GM12873 (cell line): ENCODE results near the gene SLC44A1.

Source experiments
- TF ChIP-seq, protein P1 (sequence below): IDR thresholded peaks from 2 replicates; pipeline ENCODE4 v1.5.1; 2012; ENCODE audit warnings: low read depth, mild to moderate bottlenecking, moderate library complexity, low read length, control low read depth; ENCODE audit not compliant: insufficient read depth; ENCODE audit errors: missing control alignments

SLC44A1 gene

GRCh38 chr9:105339849-105340248 lies 95.4 kb downstream of the SLC44A1 start:
- TF ChIP-seq, protein P1, sequence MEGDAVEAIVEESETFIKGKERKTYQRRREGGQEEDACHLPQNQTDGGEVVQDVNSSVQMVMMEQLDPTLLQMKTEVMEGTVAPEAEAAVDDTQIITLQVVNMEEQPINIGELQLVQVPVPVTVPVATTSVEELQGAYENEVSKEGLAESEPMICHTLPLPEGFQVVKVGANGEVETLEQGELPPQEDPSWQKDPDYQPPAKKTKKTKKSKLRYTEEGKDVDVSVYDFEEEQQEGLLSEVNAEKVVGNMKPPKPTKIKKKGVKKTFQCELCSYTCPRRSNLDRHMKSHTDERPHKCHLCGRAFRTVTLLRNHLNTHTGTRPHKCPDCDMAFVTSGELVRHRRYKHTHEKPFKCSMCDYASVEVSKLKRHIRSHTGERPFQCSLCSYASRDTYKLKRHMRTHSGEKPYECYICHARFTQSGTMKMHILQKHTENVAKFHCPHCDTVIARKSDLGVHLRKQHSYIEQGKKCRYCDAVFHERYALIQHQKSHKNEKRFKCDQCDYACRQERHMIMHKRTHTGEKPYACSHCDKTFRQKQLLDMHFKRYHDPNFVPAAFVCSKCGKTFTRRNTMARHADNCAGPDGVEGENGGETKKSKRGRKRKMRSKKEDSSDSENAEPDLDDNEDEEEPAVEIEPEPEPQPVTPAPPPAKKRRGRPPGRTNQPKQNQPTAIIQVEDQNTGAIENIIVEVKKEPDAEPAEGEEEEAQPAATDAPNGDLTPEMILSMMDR, result no peak

DNA sequence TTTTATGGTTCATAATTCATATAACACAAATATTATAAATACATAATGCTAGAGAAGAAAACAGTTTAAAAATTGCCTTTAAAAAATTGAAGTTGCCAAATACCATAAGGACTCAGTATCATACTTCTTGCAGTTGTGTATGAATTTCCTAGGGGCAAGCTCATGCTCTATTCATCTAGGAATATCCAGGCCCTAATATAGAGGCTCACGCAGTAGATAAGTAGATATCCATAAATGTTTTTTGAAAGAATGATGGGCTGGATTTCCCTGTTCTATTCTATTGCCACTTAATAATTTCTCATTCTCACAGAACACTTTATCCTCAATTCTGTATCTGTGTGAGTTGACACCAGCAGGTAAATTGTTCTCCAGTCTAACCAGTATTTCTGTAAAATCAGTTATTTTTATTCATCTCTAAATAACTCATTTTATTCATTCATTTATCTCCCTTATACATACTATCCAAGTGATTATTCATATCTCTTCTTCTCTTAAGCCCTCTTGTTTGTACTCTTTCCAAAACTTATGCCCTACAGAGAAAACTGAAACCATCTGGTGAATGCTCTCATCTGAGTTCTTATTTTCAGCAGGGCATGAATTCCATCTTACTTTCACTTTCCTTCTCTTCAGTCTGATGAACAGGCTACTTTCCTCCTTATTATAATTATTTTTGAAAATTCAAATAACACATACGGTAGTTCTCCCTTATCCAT lies 97.1 kb downstream of the SLC44A1 start:
- TF ChIP-seq, protein P1, result no peak

GRCh38 chr9:105342147-105342505 lies 97.7 kb downstream of the SLC44A1 start:
- TF ChIP-seq, protein P1, result no peak

- TF ChIP-seq, protein P1, result no peak
Measured at GRCh38 chr9:105344283-105344682, 99.8 kb downstream of the SLC44A1 start.

GRCh38 chr9:105345626-105346025 lies 101.2 kb downstream of the SLC44A1 start:
- TF ChIP-seq, protein P1, result no peak

- TF ChIP-seq, protein P1, result no peak
Measured at GRCh38 chr9:105346273-105346672, 101.8 kb downstream of the SLC44A1 start.

GRCh38 chr9:105354448-105354847 lies 110.0 kb downstream of the SLC44A1 start:
- TF ChIP-seq, protein P1, result no peak
